K562 (cell line): Measurements from ENCODE around the gene ST3GAL3. TPM values are rescaled to one million over a fixed set of nuclear protein-coding genes. Genes with fewer than 3 reads are reported as not detected.

ENCODE experiments used
- BDP1 ChIP-seq: IDR thresholded peaks from 3 replicates; pipeline ENCODE4 v1.6.1; 2011; ENCODE audit not compliant: insufficient read length, insufficient read depth
- CC2D1A ChIP-seq: fragments of 450-650 bp; IDR thresholded peaks from 2 replicates; pipeline ENCODE4 v1.6.1; 2017; ENCODE audit warnings: mild to moderate bottlenecking
- CGGBP1 ChIP-seq: fragments of 250-450 bp; sonication (Bioruptor Pico); IDR thresholded peaks from 2 replicates; pipeline ENCODE4 v1.9.0; 2021; ENCODE audit warnings: mild to moderate bottlenecking
- GATA2 ChIP-seq: sonication (generic); formaldehyde crosslinking; IDR thresholded peaks from 2 replicates; pipeline ENCODE4 v1.4.0; 2020; ENCODE audit warnings: mild to moderate bottlenecking, missing genetic modification reagents
- GTF2B ChIP-seq: IDR thresholded peaks from 2 replicates; pipeline ENCODE4 v1.6.1; 2011; ENCODE audit not compliant: insufficient read length; ENCODE audit errors: extremely low read depth
- HCFC1 ChIP-seq: IDR thresholded peaks from 2 replicates; pipeline ENCODE4 v1.6.1; 2012; ENCODE audit warnings: low read depth, low read length, improper control_type of control experiment
- KDM5B ChIP-seq: fragments of 200-600 bp; sonication (generic); IDR thresholded peaks from 2 replicates; pipeline ENCODE4 v1.6.1; 2012; ENCODE audit warnings: low read depth, mild to moderate bottlenecking, moderate library complexity, low read length, control low read depth, inconsistent platforms; ENCODE audit not compliant: insufficient replicate concordance
- NCOA2 ChIP-seq, 2 experiments: fragments of 450-650 bp; IDR thresholded peaks; 2 replicates each; pipeline ENCODE4 v1.6.1; 2018; ENCODE audit warnings: mild to moderate bottlenecking in 2 of 2, moderate library complexity in 1 of 2; ENCODE audit not compliant: partially characterized antibody in 2 of 2
- NR0B1 ChIP-seq: fragments of 450-650 bp; IDR thresholded peaks from one replicate; pipeline ENCODE4 v1.6.1; 2018; ENCODE audit warnings: mild to moderate bottlenecking, moderate library complexity; ENCODE audit not compliant: partially characterized antibody
- PTBP1 ChIP-seq: fragments of 200-400 bp; formaldehyde crosslinking; IDR thresholded peaks from 2 replicates; pipeline ENCODE4 v1.6.1; 2017; ENCODE audit warnings: low read depth, low read length
- PURB ChIP-seq: sonication (generic); formaldehyde crosslinking; IDR thresholded peaks from 2 replicates; pipeline ENCODE4 v1.9.0; 2021; ENCODE audit warnings: low read depth, mild to moderate bottlenecking, missing genetic modification reagents
- SNAPC5 ChIP-seq: fragments of 250-450 bp; sonication (Bioruptor Pico); IDR thresholded peaks from 2 replicates; pipeline ENCODE4 v1.8.0; 2021; ENCODE audit warnings: moderate library complexity, mild to moderate bottlenecking, inconsistent platforms
- SRSF7 ChIP-seq: fragments of 200-400 bp; formaldehyde crosslinking; optimal IDR thresholded peaks from 2 replicates; pipeline ENCODE3; 2017; ENCODE audit warnings: mild to moderate bottlenecking, low read depth, low read length
- STAG1 ChIP-seq: sonication (generic); formaldehyde crosslinking; IDR thresholded peaks from 2 replicates; pipeline ENCODE4 v1.5.0; 2020; ENCODE audit warnings: missing genetic modification reagents, borderline replicate concordance
- THAP12 ChIP-seq: fragments of 250-450 bp; sonication (Bioruptor Pico); IDR thresholded peaks from 2 replicates; pipeline ENCODE4 v1.9.0; 2021; ENCODE audit warnings: mild to moderate bottlenecking, inconsistent platforms
- XRCC5 ChIP-seq: fragments of 200-400 bp; formaldehyde crosslinking; IDR thresholded peaks from 2 replicates; pipeline ENCODE4 v1.6.1; 2017; ENCODE audit warnings: low read depth, mild to moderate bottlenecking, low read length
- ZNF311 ChIP-seq: fragments of 250-450 bp; sonication (Bioruptor Pico); IDR thresholded peaks from 2 replicates; pipeline ENCODE4 v1.4.0; 2020; ENCODE audit warnings: mild to moderate bottlenecking, moderate library complexity
- ZNF655 ChIP-seq: fragments of 250-450 bp; sonication (Bioruptor Pico); IDR thresholded peaks from 2 replicates; pipeline ENCODE4 v1.5.0; 2021
- ZNF695 ChIP-seq: fragments of 450-650 bp; formaldehyde crosslinking; IDR thresholded peaks from 2 replicates; pipeline ENCODE4 v1.4.0; 2020; ENCODE audit warnings: mild to moderate bottlenecking, moderate library complexity
- ZNF696 ChIP-seq: fragments of 250-450 bp; sonication (Bioruptor Pico); conservative IDR thresholded peaks from 2 replicates; pipeline ENCODE4 v1.4.0; 2020; ENCODE audit warnings: mild to moderate bottlenecking, moderate library complexity
- polyA plus RNA-seq, 8 experiments: library from polyadenylated mRNA; depleted of rRNA in 4 of 8; stranded (reverse) in 5 of 8; unstranded in 3 of 8; fragments of >200 nt; fragmentation: Nextera tagmentation in 2 of 8; fragmentation: Illumina TruSeq in 1 of 8; extraction: Ambion mirVana in 2 of 8; extraction: Trizol in 1 of 8; gene quantifications; 2 replicates each; pipeline versions ENCODE4 v1.2.1 to v1.2.3, GENCODE V29; 2011 to 2014; ENCODE audit warnings: inconsistent platforms in 1 of 8, missing spikeins in 1 of 8
- total RNA-seq, 7 experiments: library from RNA; depleted of rRNA in 6 of 7; stranded (reverse); fragments of >200 nt in 6 of 7; fragmentation: Illumina TruSeq in 2 of 7; extraction: Trizol in 2 of 7; gene quantifications; 2 replicates each; pipeline versions ENCODE4 v1.2.1 to v1.2.3, GENCODE V29; 2011 to 2021; ENCODE audit warnings: low replicate concordance in 1 of 7

Gene ST3GAL3
- total and polyA plus RNA-seq, 9 of the 15 experiments (the other 6 are each of a cell fraction or from before 2014, with no cell fraction given): 1.2 to 18.9 (median 11.0) TPM

GRCh38 chr1:43974443-43975248 lies 267.3 kb downstream of the ST3GAL3 start, which contains the start of gene ATP6V0B (continued):
- no peak for TF ChIP-seq PTBP1
- TF ChIP-seq KDM5B: peak; percentile 61
- TF ChIP-seq PURB: no peak
- no peak for TF ChIP-seq GATA2 (CRISPR knock-in tag)
- TF ChIP-seq ZNF695 (CRISPR knock-in tag): peak; percentile 78; the same call in 1 of the 2 replicates
- no peak for TF ChIP-seq GTF2B
- no peak for TF ChIP-seq ZNF655 (CRISPR knock-in tag)
- 0 out of 2 replicates have a peak, but pooled peaks have one; percentile 36 for TF ChIP-seq XRCC5
- peak; percentile 42; the same call in 1 of the 2 replicates for TF ChIP-seq STAG1 (CRISPR knock-in tag)
- TF ChIP-seq HCFC1: peak; percentile 99
- TF ChIP-seq NR0B1: no peak
- TF ChIP-seq ZNF311: no peak
- no peak for TF ChIP-seq CC2D1A
- no peak for TF ChIP-seq ZNF696 (CRISPR knock-in tag)
- TF ChIP-seq CGGBP1 (CRISPR knock-in tag): no peak; the same call in 1 of the 2 replicates
- no peak for TF ChIP-seq SNAPC5 (CRISPR knock-in tag)
- TF ChIP-seq SRSF7: no peak
- TF ChIP-seq BDP1: no peak
- TF ChIP-seq THAP12 (CRISPR knock-in tag): peak; percentile 83; the same call in 1 of the 2 replicates
- no peak for TF ChIP-seq NCOA2 (IDR thresholded peaks at IDR 0.05; ENCODE audit: partially characterized antibody in 2 of 2)
